Measurements from ENCODE around the gene FAM167B.
"Not testable (repeated sequence)": the region's sequence is repeated elsewhere in the genome, so short reads cannot be mapped to it uniquely, and the experiment has no call there.

FAM167B gene

GRCh38 chr1:32263236-32263593 is 16.2 kb downstream of the FAM167B start:
- not testable (repeated sequence) for H3K27ac ChIP-seq (ENCODE audit: low read depth, low read length); H2BK5ac ChIP-seq (ENCODE audit: low read length); H3K18ac ChIP-seq (ENCODE audit: low read length); H3K4ac ChIP-seq (ENCODE audit: low read depth, low read length); H3K23ac ChIP-seq (ENCODE audit: low read length); H4K5ac ChIP-seq (ENCODE audit: low read length); DNase-seq; H2BK120ac ChIP-seq (ENCODE audit: low read depth, low read length); H3K79me2 ChIP-seq (ENCODE audit: control insufficient read depth, insufficient read depth, low read length); H3K36me3 ChIP-seq (ENCODE audit: control insufficient read depth, insufficient read depth, low read length); H3K4me1 ChIP-seq (ENCODE audit: control insufficient read depth, low read depth, low read length); H2BK15ac ChIP-seq (replicated peaks; ENCODE audit: low read depth); H4K8ac ChIP-seq (ENCODE audit: low read depth, low read length); H3K4me2 ChIP-seq (ENCODE audit: low read length); H3K27me3 ChIP-seq (ENCODE audit: insufficient read depth, low read length, poor library complexity); H3K56ac ChIP-seq (ENCODE audit: low read length); H3K4me3 ChIP-seq (ENCODE audit: low read length); H2AK5ac ChIP-seq (ENCODE audit: low read length); H3K79me1 ChIP-seq (ENCODE audit: low read length); H3K9ac ChIP-seq (ENCODE audit: low read length)
- no CpG with 5 or more reads among the region's 4 CpGs for WGBS (ENCODE audit: extremely low coverage, insufficient coverage, low lambda C conversion rate)

DNA sequence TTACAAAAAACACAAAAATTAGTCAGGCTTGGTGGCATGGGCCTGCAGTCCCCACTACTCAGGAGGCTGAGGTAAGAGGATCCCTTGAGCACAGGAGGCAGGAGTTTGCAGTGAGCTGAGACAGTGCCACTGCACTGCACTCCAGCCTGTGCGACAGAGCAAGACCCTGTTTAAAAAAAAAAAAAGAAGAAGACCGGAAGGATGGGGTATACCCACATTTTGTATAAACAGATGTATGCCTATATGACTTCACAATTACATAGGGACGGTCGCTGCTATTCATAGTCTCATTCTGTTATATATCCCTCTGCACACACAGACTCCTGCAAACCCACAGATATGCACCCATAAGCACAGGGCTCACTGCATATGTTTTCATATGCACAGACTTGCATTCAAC is 16.7 kb downstream of the FAM167B start:
- no peak overlapping the region for H2BK5ac ChIP-seq (ENCODE audit: low read length)
- no peak overlapping the region for H3K18ac ChIP-seq (ENCODE audit: low read length)
- no peaks in the 10 kb centered on the region for H3K36me3 ChIP-seq (ENCODE audit: control insufficient read depth, insufficient read depth, low read length)
- no peak overlapping the region for H3K56ac ChIP-seq (ENCODE audit: low read length)
- H3K4me2 ChIP-seq (ENCODE audit: low read length) = no peak overlapping the region
- no peak overlapping the region for H3K27ac ChIP-seq (ENCODE audit: low read depth, low read length)
- H3K27me3 ChIP-seq (ENCODE audit: insufficient read depth, low read length, poor library complexity) = no peaks in the 10 kb centered on the region
- H3K4me1 ChIP-seq (ENCODE audit: control insufficient read depth, low read depth, low read length) = no peaks in the 10 kb centered on the region
- H3K9ac ChIP-seq (ENCODE audit: low read length) = no peak overlapping the region
- no peak overlapping the region for H3K4me3 ChIP-seq (ENCODE audit: low read length)
- H4K5ac ChIP-seq (ENCODE audit: low read length) = no peak overlapping the region
- H3K79me1 ChIP-seq (ENCODE audit: low read length) = no peaks in the 10 kb centered on the region
- no peak overlapping the region for H2BK120ac ChIP-seq (ENCODE audit: low read depth, low read length)
- WGBS (ENCODE audit: extremely low coverage, insufficient coverage, low lambda C conversion rate) = no CpG with 5 or more reads among the region's 4 CpGs
- H3K23ac ChIP-seq (ENCODE audit: low read length) = no peak overlapping the region
- no peak for DNase-seq
- no peak overlapping the region for H2AK5ac ChIP-seq (ENCODE audit: low read length)
- no peaks in the 10 kb centered on the region for H3K79me2 ChIP-seq (ENCODE audit: control insufficient read depth, insufficient read depth, low read length)
- no peak overlapping the region for H2BK15ac ChIP-seq (replicated peaks; ENCODE audit: low read depth)
- no peak overlapping the region for H3K4ac ChIP-seq (ENCODE audit: low read depth, low read length)
- no peak overlapping the region for H4K8ac ChIP-seq (ENCODE audit: low read depth, low read length)

DNA sequence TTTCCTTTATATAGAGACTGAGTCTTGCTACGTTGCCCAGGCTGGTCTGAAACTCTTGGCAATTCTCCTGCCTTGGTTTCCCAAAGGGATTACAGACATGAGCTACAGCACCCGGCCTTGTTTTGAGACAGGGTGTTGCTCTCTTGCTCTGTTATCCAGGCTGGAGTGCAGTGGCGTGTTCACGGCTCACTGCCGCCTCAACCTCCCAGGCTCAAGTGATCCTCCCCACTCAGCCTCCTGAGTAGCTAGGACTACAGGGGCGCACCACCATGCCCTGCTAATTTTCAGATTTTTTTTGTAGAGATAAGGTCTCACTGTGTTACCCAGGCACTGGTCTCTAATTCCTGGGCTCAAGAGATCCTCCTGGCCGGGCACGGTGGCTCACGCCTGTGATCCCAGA is 18.8 kb downstream of the FAM167B start:
- WGBS (ENCODE audit: extremely low coverage, insufficient coverage, low lambda C conversion rate) = no CpG with 5 or more reads among the region's 9 CpGs
- H2BK5ac ChIP-seq (ENCODE audit: low read length) = no peak overlapping the region
- no peaks in the 10 kb centered on the region for H3K27me3 ChIP-seq (ENCODE audit: insufficient read depth, low read length, poor library complexity)
- H3K4me1 ChIP-seq (ENCODE audit: control insufficient read depth, low read depth, low read length) = no peaks in the 10 kb centered on the region
- H3K23ac ChIP-seq (ENCODE audit: low read length) = no peak overlapping the region
- H3K36me3 ChIP-seq (ENCODE audit: control insufficient read depth, insufficient read depth, low read length) = no peaks in the 10 kb centered on the region
- H3K56ac ChIP-seq (ENCODE audit: low read length) = no peak overlapping the region
- H2AK5ac ChIP-seq (ENCODE audit: low read length) = no peak overlapping the region
- DNase-seq = no peak
- no peak overlapping the region for H2BK120ac ChIP-seq (ENCODE audit: low read depth, low read length)
- H3K79me1 ChIP-seq (ENCODE audit: low read length) = no peaks in the 10 kb centered on the region
- no peak overlapping the region for H3K4me2 ChIP-seq (ENCODE audit: low read length)
- no peak overlapping the region for H4K8ac ChIP-seq (ENCODE audit: low read depth, low read length)
- H3K4me3 ChIP-seq (ENCODE audit: low read length) = no peak overlapping the region
- H3K79me2 ChIP-seq (ENCODE audit: control insufficient read depth, insufficient read depth, low read length) = no peaks in the 10 kb centered on the region
- no peak overlapping the region for H2BK15ac ChIP-seq (replicated peaks; ENCODE audit: low read depth)
- no peak overlapping the region for H3K27ac ChIP-seq (ENCODE audit: low read depth, low read length)
- H3K9ac ChIP-seq (ENCODE audit: low read length) = no peak overlapping the region
- no peak overlapping the region for H3K4ac ChIP-seq (ENCODE audit: low read depth, low read length)
- H4K5ac ChIP-seq (ENCODE audit: low read length) = no peak overlapping the region
- no peak overlapping the region for H3K18ac ChIP-seq (ENCODE audit: low read length)

- H3K4me3 ChIP-seq (ENCODE audit: low read length) = no peak overlapping the region
- no peak overlapping the region for H3K4me2 ChIP-seq (ENCODE audit: low read length)
- H3K79me2 ChIP-seq (ENCODE audit: control insufficient read depth, insufficient read depth, low read length) = no peaks in the 10 kb centered on the region
- no peak overlapping the region for H4K5ac ChIP-seq (ENCODE audit: low read length)
- H3K23ac ChIP-seq (ENCODE audit: low read length) = no peak overlapping the region
- no peaks in the 10 kb centered on the region for H3K79me1 ChIP-seq (ENCODE audit: low read length)
- H2BK5ac ChIP-seq (ENCODE audit: low read length) = no peak overlapping the region
- no peak for DNase-seq
- no CpG with 5 or more reads among the region's 7 CpGs for WGBS (ENCODE audit: extremely low coverage, insufficient coverage, low lambda C conversion rate)
- no peak overlapping the region for H3K9ac ChIP-seq (ENCODE audit: low read length)
- no peak overlapping the region for H2AK5ac ChIP-seq (ENCODE audit: low read length)
- no peak overlapping the region for H2BK120ac ChIP-seq (ENCODE audit: low read depth, low read length)
- H3K36me3 ChIP-seq (ENCODE audit: control insufficient read depth, insufficient read depth, low read length) = no peaks in the 10 kb centered on the region
- no peak overlapping the region for H3K27ac ChIP-seq (ENCODE audit: low read depth, low read length)
- no peaks in the 10 kb centered on the region for H3K27me3 ChIP-seq (ENCODE audit: insufficient read depth, low read length, poor library complexity)
- no peak overlapping the region for H3K18ac ChIP-seq (ENCODE audit: low read length)
- H3K4ac ChIP-seq (ENCODE audit: low read depth, low read length) = no peak overlapping the region
- H4K8ac ChIP-seq (ENCODE audit: low read depth, low read length) = no peak overlapping the region
- H2BK15ac ChIP-seq (replicated peaks; ENCODE audit: low read depth) = no peak overlapping the region
- H3K4me1 ChIP-seq (ENCODE audit: control insufficient read depth, low read depth, low read length) = no peaks in the 10 kb centered on the region
- no peak overlapping the region for H3K56ac ChIP-seq (ENCODE audit: low read length)
Observed at GRCh38 chr1:32266921-32267591, 20.0 kb downstream of the FAM167B start.

DNA sequence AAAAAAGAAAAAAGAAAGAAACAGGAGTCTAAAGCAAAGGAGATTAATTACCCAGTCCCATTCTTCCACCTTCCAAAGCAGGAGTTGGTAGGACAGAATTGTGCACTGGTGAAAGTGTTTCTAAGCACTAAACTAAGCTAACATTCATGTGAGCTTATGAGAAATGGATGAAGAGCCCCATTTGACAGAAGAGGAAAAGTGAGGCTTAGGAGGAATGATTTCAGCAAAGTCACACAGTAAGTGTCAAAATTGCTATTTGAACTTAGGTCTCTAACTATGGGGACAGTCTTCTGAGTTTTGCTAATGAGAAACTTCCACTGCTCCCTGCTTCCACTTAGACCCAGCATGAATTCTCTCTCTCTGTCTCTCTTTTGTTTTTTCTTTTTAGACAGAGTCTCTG is 22.7 kb downstream of the FAM167B start:
- no peak overlapping the region for H4K5ac ChIP-seq (ENCODE audit: low read length)
- no peak overlapping the region for H2AK5ac ChIP-seq (ENCODE audit: low read length)
- H4K8ac ChIP-seq (ENCODE audit: low read depth, low read length) = no peak overlapping the region
- no peak overlapping the region for H3K56ac ChIP-seq (ENCODE audit: low read length)
- no peak overlapping the region for H3K4ac ChIP-seq (ENCODE audit: low read depth, low read length)
- DNase-seq = no peak
- no peak overlapping the region for H2BK120ac ChIP-seq (ENCODE audit: low read depth, low read length)
- peaks cover 5% of the 10 kb centered on the region for H3K4me1 ChIP-seq (ENCODE audit: control insufficient read depth, low read depth, low read length)
- no peak overlapping the region for H3K23ac ChIP-seq (ENCODE audit: low read length)
- no peaks in the 10 kb centered on the region for H3K36me3 ChIP-seq (ENCODE audit: control insufficient read depth, insufficient read depth, low read length)
- H3K27me3 ChIP-seq (ENCODE audit: insufficient read depth, low read length, poor library complexity) = no peaks in the 10 kb centered on the region
- no peak overlapping the region for H3K18ac ChIP-seq (ENCODE audit: low read length)
- H3K27ac ChIP-seq (ENCODE audit: low read depth, low read length) = no peak overlapping the region
- H3K9ac ChIP-seq (ENCODE audit: low read length) = no peak overlapping the region
- no peak overlapping the region for H3K4me2 ChIP-seq (ENCODE audit: low read length)
- H2BK15ac ChIP-seq (replicated peaks; ENCODE audit: low read depth) = no peak overlapping the region
- no peaks in the 10 kb centered on the region for H3K79me1 ChIP-seq (ENCODE audit: low read length)
- no peak overlapping the region for H2BK5ac ChIP-seq (ENCODE audit: low read length)
- H3K4me3 ChIP-seq (ENCODE audit: low read length) = no peak overlapping the region
- H3K79me2 ChIP-seq (ENCODE audit: control insufficient read depth, insufficient read depth, low read length) = no peaks in the 10 kb centered on the region

Measured in mesendoderm (in vitro differentiated cells).